NCI-H1930 (cell line): Measurements from ENCODE around the gene TASP1.
"Not testable (repeated sequence)": the region's sequence is repeated elsewhere in the genome, so short reads cannot be mapped to it uniquely, and the experiment has no call there.

Source experiments
- DNase-seq, 2 experiments: peaks; one replicate each; lab custom pipeline; 2025; lab: John Stamatoyannopoulos, UW

Gene TASP1

GRCh38 chr20:13493143-13493542 is 145.6 kb downstream of the TASP1 start:
- DNase-seq = no peak

DNA sequence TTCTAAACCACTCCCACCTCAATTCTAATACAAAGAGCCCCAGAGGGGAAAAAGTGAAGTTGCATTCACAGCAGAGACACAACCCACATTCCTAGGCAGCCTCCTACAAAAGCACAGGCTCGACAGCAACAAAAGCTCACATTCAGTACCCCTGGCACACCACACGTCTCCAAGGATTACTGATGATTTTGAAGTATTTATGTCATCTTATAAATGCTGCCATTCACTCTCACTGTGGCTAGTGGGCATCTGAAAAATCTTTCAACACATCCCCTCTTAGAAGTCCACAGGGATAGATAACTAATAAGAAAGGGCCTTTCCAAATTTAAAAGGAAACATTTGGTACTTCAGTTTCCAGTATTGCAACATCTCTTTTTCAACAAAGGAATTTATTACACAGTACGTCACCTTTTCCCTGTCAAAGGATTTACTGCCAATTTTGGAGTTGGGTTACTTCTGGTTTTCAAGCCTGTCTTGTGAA is 146.7 kb downstream of the TASP1 start:
- no peak for DNase-seq

- no peak for DNase-seq
These were observed 151.5 kb downstream of the TASP1 start for GRCh38 chr20:13487202-13487601.

GRCh38 chr20:13486694-13487093 is 152.0 kb downstream of the TASP1 start:
- no peak for DNase-seq

DNA sequence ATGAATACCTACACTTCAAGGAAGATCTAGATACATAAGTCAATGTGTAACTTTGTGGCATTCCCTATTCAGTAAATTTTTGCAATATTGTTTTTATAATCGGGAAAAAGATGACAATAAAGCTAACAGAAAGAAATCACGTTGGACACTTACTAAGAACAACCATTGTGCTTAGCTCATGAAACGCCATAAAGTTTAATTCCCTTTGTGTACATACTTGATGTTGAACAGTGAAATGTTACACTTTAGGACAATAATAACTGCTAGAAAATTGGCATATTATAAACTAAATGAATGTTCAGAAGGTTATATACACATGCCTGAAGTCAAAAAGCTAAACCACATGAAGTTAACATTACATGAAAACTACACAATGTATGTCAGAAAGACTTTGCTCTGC is 153.2 kb downstream of the TASP1 start:
- no peak for DNase-seq

DNA sequence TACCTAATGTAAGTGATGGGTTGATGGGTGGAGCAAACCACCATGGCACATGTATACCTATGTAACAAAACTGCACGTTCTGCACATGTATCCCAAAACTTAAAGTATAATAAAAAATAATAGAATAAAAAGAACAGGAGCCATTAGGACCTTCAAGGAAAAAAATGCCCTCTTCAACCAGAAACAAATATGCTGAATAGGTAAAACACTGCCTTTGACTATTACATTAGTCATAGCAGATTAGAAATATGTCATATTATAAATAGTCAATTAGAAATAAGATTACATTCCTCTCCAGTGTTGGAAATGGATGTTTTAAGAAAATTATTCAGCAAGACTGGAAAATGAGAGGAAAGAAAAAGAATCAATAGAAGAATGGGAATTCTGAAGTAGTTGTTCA is 153.7 kb downstream of the TASP1 start:
- not testable (repeated sequence) for DNase-seq

DNA sequence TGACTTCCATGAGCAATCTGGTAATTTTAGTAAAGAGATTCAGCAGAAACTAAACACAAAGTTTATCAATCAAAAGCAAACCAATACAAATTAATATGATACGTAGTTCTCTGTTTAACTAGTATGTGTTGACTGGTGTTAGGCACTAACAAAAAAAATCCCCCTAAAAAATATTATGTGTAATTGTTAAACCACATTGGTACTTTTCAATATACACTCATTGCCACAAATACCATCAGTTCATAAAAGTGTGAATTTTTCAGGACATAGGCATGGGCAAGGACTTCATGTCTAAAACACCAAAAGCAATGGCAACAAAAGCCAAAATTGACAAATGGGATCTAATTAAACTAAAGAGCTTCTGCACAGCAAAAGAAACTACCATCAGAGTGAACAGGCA is 155.3 kb downstream of the TASP1 start:
- DNase-seq = not testable (repeated sequence)

GRCh38 chr20:13478366-13478765 is 160.4 kb downstream of the TASP1 start:
- DNase-seq = no peak

DNA sequence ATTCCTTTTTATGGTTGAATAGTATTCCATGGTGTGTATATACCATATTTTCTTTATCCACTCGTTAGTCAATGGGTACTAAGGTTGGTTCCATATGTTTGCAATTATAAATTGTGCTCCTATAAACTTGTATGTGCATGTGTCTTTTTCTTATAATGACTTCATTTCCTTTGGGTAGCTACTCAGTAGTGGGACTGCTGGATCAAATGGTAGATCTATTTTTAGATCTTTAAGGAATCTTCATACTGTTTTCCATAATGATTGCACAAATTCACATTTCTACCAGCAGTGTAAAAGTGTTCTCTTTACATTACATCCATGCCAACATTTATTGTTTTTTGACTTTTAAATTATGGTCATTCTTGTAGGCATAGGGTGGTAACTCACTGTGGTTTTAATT is 164.3 kb downstream of the TASP1 start:
- DNase-seq = no peak

DNA sequence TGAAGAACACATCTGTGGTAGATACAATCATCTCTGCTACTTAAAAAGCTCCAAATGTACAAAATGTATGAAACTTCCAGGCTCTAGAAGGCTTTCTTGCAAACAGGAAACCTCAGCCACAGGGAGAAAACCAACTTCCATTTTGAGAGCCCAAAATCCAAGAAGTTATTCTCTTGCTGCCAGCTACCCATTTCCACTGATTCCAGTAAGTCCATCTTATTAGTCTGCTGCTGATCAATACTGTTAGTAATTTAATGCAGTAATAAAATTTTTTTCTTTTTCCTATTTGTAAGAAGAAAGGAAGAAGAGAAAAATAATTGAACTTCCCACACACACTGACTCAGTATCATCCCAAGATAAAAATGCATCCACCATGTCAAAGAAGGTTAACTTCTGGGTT is 169.5 kb downstream of the TASP1 start:
- no peak for DNase-seq

DNA sequence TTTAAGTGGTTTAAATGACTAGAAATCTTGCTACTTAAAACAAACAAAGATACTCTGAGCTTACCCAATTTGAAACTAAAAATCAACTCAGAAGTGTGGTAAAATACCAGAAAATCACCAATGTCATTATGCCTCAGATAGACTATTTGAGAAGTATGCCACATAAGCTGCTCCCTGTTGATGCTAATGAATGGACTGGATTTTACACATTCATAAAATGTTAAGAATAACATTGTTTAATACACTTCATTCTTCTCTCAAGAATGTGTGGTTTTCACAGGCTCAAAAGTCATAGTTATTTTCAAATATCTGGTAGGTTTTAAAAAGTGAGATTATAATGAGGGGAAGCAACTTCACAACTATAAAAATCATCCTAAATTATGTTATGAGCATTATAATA is 170.6 kb downstream of the TASP1 start:
- DNase-seq = no peak

DNA sequence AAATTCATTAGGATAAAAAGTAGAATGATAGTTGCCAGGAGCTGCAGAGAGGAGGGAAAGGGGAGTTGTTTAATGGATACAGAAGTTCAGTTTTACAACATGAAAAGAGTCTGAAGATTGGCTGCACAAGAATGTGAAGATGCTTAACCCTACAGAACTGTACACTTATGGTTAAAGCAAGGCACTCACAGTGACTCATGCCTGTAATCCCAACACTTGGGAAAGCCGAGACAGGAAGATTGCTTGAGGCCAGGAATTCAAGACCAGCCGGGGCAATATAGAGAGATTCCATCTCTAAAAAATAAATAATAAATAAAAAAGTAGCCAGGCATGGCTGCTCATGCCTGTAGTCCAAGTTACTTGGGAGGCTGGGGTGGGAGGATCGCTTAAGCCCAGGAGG is 174.0 kb downstream of the TASP1 start:
- DNase-seq = no peak

DNA sequence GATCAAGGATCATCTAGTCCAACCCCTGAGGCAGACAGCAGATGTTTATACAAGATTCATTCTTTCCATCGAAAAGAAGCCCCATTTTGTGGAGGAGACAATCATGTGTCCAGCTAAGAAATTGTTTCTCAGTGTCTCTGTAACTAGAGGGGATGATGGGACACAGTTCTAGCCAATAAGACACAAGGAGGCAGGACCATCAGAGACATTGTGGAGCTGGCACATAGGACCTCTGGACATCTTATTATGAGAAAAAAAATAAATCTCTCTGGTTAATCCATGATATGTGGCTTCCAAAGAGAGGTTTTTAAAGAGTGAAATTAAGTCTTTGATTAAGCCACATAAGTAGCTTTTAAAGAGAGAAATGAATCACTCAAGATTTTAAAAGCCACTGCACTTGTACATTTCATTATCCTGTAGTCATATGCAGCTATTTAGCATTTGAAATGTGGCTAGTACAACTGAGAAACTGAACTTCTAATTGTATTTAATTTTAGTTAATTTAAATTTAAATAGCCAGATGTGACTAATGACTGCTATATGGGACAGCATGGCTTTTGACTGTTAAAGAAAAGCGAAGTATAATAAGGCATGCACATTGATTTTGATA is 176.8 kb downstream of the TASP1 start:
- DNase-seq = no peak

- DNase-seq = no peak
These were observed 179.8 kb downstream of the TASP1 start for GRCh38 chr20:13458860-13459451.

DNA sequence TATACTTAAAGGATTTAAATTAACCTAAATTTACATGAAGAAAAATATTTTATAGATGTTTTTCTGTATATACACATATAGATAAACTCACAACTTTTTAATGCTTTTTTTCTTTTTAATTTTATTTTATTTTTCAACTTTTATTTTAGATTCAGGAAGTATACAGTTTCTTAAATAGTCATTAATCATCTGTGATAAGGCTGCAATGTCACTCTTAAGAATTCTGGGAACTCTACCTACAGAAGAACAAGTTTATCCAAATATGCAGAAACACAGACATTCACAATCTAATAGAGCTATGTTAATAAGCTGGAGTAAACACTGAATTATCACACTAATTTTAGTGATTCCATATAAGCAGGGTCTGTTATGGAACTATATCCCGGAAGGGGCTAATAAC is 181.2 kb downstream of the TASP1 start:
- DNase-seq = no peak

GRCh38 chr20:13455713-13456112 is 183.0 kb downstream of the TASP1 start:
- DNase-seq = no peak

GRCh38 chr20:13453367-13453766 is 185.4 kb downstream of the TASP1 start:
- no peak for DNase-seq

- DNase-seq = no peak
These were observed 186.1 kb downstream of the TASP1 start for GRCh38 chr20:13452470-13453124.

GRCh38 chr20:13449868-13450434 is 188.8 kb downstream of the TASP1 start:
- DNase-seq = no peak

DNA sequence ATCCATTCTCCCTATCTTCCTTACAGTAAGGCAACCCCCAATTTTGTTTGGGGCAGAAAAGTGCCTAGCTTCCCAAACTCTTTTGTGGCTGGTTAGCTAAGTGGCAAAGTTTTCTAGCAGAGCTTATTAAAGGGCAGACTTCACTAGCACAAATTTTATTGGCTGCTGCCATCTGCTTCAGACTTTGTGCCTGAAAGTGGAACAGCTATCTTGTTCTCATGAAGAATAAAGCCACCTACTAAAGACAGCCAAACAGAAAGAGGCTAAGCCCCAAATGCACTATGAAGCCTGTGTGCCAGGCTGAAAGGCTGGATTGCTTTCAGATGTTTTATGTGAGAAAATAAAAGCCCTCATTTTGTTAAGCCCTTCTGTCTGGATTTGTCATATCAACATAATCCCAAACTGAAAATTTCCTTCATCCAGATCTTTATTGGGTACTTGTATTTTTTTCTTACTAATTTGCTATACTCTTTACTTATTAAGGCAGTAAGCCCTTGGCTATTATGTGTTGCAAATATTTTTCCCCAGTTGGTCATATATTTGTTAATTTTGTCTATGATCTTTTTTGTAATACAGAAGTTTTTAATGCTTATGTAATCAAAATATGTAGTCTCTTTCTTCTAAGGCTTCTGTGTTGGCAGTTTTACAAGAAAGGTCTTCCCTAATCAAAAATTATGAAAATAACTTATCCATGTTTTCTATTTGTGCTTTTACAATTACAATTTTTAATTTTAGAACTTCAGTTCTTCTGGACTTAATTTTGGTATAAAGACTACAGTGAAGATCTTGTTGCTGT is 191.1 kb downstream of the TASP1 start:
- no peak for DNase-seq

DNA sequence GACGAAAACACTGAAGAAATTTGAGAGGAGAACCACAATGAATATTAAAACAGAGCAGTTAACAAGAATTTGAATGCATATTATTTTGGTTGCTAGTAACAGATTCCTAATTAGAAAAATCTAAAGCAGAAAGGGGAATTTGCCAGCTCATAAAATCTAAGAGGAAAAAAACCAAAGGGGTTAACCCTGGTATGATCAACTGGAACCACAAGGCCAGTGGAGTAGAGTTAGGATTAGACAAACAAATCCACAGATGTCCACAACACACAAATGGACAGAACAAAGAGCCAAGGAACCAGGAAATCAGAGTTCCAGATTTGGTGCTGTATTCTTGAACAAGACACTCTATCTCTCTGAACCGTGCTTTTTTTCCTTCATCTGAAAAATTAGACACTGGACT is 195.0 kb downstream of the TASP1 start:
- DNase-seq = no peak

DNA sequence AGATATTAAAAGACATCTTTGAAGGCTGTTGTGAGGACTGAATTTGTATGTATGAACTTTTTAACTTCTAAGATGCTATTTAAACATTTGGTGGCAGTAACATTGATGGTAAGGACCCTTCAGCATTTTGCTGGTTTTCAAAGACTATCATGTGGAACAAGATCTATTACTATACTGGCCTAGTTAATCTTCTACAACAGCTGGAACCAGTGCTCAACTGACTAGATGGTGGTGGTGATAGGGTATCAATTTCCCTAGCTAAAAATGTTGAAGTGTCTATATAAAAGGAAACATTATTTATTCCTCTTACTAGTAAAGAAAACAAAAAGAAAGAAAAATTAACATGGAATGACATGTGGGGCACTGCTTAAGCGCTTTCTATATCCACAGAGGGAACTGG is 195.7 kb downstream of the TASP1 start:
- no peak for DNase-seq
